WERI-Rb-1 (cell line): ENCODE results near the gene HSD17B2.

Experiments
- DNase-seq: peaks from one replicate; pipeline ENCODE4 v3.0.0-alpha.2; 2020
- H3K27ac ChIP-seq: fragments of 250-450 bp; sonication (Bioruptor Pico); 2 replicates; pipeline ENCODE4 v1.5.1; 2020; ENCODE audit warnings: mild to moderate bottlenecking, moderate library complexity
- H3K27me3 ChIP-seq: fragments of 250-450 bp; sonication (Bioruptor Pico); 2 replicates; pipeline ENCODE4 v1.5.1; 2021; ENCODE audit warnings: mild to moderate bottlenecking, low read depth, moderate library complexity; ENCODE audit not compliant: insufficient read depth, severe bottlenecking
- H3K36me3 ChIP-seq: fragments of 250-450 bp; sonication (Bioruptor Pico); 2 replicates; pipeline ENCODE4 v1.5.1; 2020; ENCODE audit warnings: mild to moderate bottlenecking, moderate library complexity
- H3K4me3 ChIP-seq: 2 replicates; pipeline ENCODE4 v1.5.1; 2011; ENCODE audit warnings: low read depth, mild to moderate bottlenecking, control low read depth, low read length
- H3K9me3 ChIP-seq: fragments of 250-450 bp; sonication (Bioruptor Pico); 2 replicates; pipeline ENCODE4 v1.5.1; 2021; ENCODE audit warnings: mild to moderate bottlenecking, moderate library complexity; ENCODE audit not compliant: severe bottlenecking
- CTCF ChIP-seq: IDR thresholded peaks from 2 replicates; pipeline ENCODE4 v1.5.1; 2011; ENCODE audit warnings: low read depth, mild to moderate bottlenecking, control low read depth, inconsistent platforms, low read length

Gene HSD17B2

GRCh38 chr16:82040296-82040695 is 5.2 kb downstream of the HSD17B2 start:
- no peaks in the 10 kb centered on the region for H3K36me3 ChIP-seq
- no peaks in the 10 kb centered on the region for H3K9me3 ChIP-seq
- H3K27me3 ChIP-seq = no peaks in the 10 kb centered on the region
- TF ChIP-seq CTCF = no peak
- H3K27ac ChIP-seq = no peak overlapping the region
- H3K4me3 ChIP-seq = no peak overlapping the region
- DNase-seq = no peak

DNA sequence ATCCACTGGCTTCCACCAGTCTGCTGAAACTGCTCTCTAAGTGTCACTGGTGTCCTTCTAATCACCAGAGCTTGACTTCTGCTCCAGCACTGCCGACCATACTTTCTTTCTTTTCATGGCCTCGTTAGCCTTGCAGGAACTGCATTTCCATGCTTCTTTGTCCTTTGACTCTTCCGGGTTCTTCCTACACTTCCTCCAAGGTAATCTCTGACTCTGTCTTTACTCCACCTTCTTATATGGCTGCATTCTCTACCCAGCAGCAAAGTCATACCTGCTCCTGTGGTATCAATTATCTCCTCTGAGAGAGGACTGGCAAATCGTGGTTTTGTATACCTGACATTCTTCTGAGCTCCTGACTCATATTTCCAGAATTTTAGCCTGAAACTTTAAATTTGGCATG is 6.5 kb downstream of the HSD17B2 start:
- no peak for DNase-seq
- Histone ChIP-seq H3K4me3 (no peak overlapping the region), H3K9me3 (no peaks in the 10 kb centered on the region), H3K36me3 (no peaks in the 10 kb centered on the region), H3K27me3 (no peaks in the 10 kb centered on the region), H3K27ac (no peak overlapping the region)
- no peak for TF ChIP-seq CTCF

GRCh38 chr16:82042144-82042543 is 7.1 kb downstream of the HSD17B2 start:
- H3K27me3 ChIP-seq = no peaks in the 10 kb centered on the region
- no peak for TF ChIP-seq CTCF
- H3K9me3 ChIP-seq = no peaks in the 10 kb centered on the region
- DNase-seq = no peak
- H3K36me3 ChIP-seq = no peaks in the 10 kb centered on the region
- no peak overlapping the region for H3K4me3 ChIP-seq
- no peak overlapping the region for H3K27ac ChIP-seq

GRCh38 chr16:82042846-82043245 is 7.8 kb downstream of the HSD17B2 start:
- H3K27ac ChIP-seq = no peak overlapping the region
- H3K9me3 ChIP-seq = no peaks in the 10 kb centered on the region
- no peak overlapping the region for H3K4me3 ChIP-seq
- no peaks in the 10 kb centered on the region for H3K27me3 ChIP-seq
- TF ChIP-seq CTCF = no peak
- DNase-seq = no peak
- no peaks in the 10 kb centered on the region for H3K36me3 ChIP-seq

DNA sequence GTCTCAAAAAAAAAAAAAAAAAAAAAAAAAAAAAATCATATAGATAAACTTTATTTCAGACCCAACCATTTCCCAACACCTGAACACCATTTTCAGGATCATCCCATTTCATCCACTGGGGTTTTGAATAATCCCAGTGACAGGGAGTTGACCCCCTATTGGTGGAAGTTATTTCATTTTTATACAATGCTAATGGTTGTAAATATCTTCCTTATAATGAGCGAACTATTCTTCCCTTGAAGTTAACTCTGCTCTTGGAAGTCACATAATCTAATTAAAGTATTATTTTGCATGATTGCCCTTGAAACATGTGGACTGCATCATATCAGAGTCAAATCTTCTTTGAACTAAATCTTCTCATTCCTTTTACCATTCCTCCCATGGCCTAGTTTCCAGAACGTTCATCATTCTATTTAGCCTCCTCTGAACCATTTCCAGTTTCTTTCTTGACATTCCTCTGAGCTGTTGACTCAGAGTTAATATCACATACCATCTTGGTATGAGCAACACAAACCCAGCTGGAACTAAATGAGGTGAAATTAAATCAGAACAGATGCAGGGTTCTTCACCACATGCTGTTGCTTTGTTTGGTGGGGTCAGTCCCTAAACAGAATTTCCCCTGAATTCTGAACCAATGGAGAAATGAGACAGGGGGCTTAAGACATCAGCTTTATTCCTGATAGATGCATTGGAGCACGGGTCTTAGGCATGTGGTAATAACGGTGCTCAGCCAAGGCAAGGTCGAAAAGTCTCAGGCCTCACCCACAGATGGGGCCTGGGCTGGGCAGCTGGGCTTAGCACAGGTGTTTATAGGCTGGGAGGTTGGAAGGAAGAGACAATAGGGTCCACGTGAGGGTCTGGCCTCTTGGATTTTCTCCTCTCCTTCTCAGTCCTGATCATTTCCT is 8.9 kb downstream of the HSD17B2 start:
- H3K9me3 ChIP-seq = no peaks in the 10 kb centered on the region
- DNase-seq = no peak
- H3K27me3 ChIP-seq = no peaks in the 10 kb centered on the region
- H3K27ac ChIP-seq = no peak overlapping the region
- H3K36me3 ChIP-seq = no peaks in the 10 kb centered on the region
- no peak overlapping the region for H3K4me3 ChIP-seq
- no peak for TF ChIP-seq CTCF

DNA sequence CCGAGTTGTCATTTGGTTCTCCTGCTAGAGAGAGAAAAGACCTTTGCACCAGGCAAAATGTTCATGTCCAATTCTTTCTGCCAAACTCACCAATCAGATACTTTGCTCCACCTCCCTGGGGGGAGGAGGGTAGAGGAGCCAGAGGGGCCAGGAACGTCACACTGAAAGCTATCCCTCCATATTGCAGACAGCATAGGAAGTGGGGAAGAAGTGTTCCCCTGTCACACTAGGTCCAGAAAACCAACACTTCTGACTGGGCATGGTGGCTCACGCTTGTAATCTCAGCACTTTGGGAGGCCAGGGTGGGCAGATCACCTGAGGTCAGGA is 9.5 kb downstream of the HSD17B2 start:
- Histone ChIP-seq H3K9me3 (no peaks in the 10 kb centered on the region), H3K4me3 (no peak overlapping the region), H3K36me3 (no peaks in the 10 kb centered on the region), H3K27me3 (no peaks in the 10 kb centered on the region), H3K27ac (no peak overlapping the region)
- TF ChIP-seq CTCF = no peak
- DNase-seq = no peak
